Liver (tissue), 9 donors: ENCODE measurements around the gene ZNF79. TPM values are rescaled to one million over a fixed set of nuclear protein-coding genes. Genes with fewer than 3 reads are reported as not detected.

ENCODE experiments used
- DNase-seq: peaks from one replicate; pipeline ENCODE4 v3.0.0-alpha.2; 2017; ENCODE audit warnings: low spot score
- H3K27ac ChIP-seq, 2 donors: one replicate each; pipeline ENCODE4 v1.7.0; 2013; ENCODE audit warnings: inconsistent platforms in 2 of 2, low read length in 2 of 2, control low read depth in 1 of 2, low read depth in 1 of 2, mild to moderate bottlenecking in 1 of 2
- H3K27me3 ChIP-seq, 4 donors: one replicate each; pipeline versions ENCODE4 v1.6.1 to v1.7.0; 2013; ENCODE audit warnings: low read length in 3 of 4, inconsistent platforms in 1 of 4, mild to moderate bottlenecking in 1 of 4, moderate library complexity in 1 of 4; ENCODE audit not compliant: control insufficient read depth in 4 of 4, insufficient read depth in 4 of 4
- H3K36me3 ChIP-seq, 4 donors: one replicate each; pipeline versions ENCODE4 v1.6.1 to v1.7.0; 2013; ENCODE audit warnings: low read length in 3 of 4, mild to moderate bottlenecking in 3 of 4, low read depth in 1 of 4, moderate library complexity in 1 of 4; ENCODE audit not compliant: control insufficient read depth in 4 of 4, insufficient read depth in 3 of 4
- H3K4me1 ChIP-seq, 4 donors: one replicate each; pipeline versions ENCODE4 v1.6.1 to v1.7.0; 2013; ENCODE audit warnings: low read length in 3 of 4, mild to moderate bottlenecking in 3 of 4, moderate library complexity in 1 of 4; ENCODE audit not compliant: control insufficient read depth in 4 of 4, insufficient read depth in 4 of 4
- H3K4me3 ChIP-seq, 3 donors: one replicate each; pipeline versions ENCODE4 v1.6.1 to v1.7.0; 2013; ENCODE audit warnings: low read length in 3 of 3, control low read depth in 1 of 3, low read depth in 1 of 3, mild to moderate bottlenecking in 1 of 3
- H3K9ac ChIP-seq, 2 donors: one replicate each; pipeline ENCODE4 v1.7.0; 2013; ENCODE audit warnings: low read length in 2 of 2, mild to moderate bottlenecking in 2 of 2, moderate library complexity in 2 of 2, control low read depth in 1 of 2, low read depth in 1 of 2
- H3K9me3 ChIP-seq, 4 donors: one replicate each; pipeline versions ENCODE4 v1.6.1 to v1.7.0; 2013; ENCODE audit warnings: low read length in 3 of 4; ENCODE audit not compliant: control insufficient read depth in 4 of 4
- ATF3 ChIP-seq: IDR thresholded peaks from 2 replicates; pipeline ENCODE4 v1.6.1; 2016; ENCODE audit warnings: antibody characterized with exemption
- CTCF ChIP-seq: fragments of 150-350 bp; IDR thresholded peaks from 2 replicates; pipeline ENCODE4 v1.5.1; 2017; ENCODE audit warnings: improper control_type of control experiment, low read depth, low read length; ENCODE audit not compliant: missing input control
- EGR1 ChIP-seq, 2 donors: IDR thresholded peaks; 2 replicates each; pipeline ENCODE4 v1.6.1; 2016 to 2018; ENCODE audit warnings: antibody characterized with exemption in 2 of 2, low read depth in 2 of 2
- GABPA ChIP-seq, 2 donors: IDR thresholded peaks in 1 of 2; conservative IDR thresholded peaks in 1 of 2; 2 replicates each; pipeline ENCODE4 v1.6.1; 2016; ENCODE audit warnings: antibody characterized with exemption in 2 of 2, mild to moderate bottlenecking in 1 of 2, moderate library complexity in 1 of 2
- HNF4A ChIP-seq, 2 donors: conservative IDR thresholded peaks; 2 replicates each; pipeline ENCODE4 v1.6.1; 2016; ENCODE audit warnings: antibody characterized with exemption in 2 of 2, mild to moderate bottlenecking in 2 of 2
- HNF4G ChIP-seq: IDR thresholded peaks from 2 replicates; pipeline ENCODE4 v1.6.1; 2016; ENCODE audit warnings: antibody characterized with exemption
- JUND ChIP-seq, 2 donors: IDR thresholded peaks; 2 replicates each; pipeline ENCODE4 v1.6.1; 2016; ENCODE audit warnings: antibody characterized with exemption in 2 of 2
- MAX ChIP-seq: IDR thresholded peaks from 2 replicates; pipeline ENCODE4 v1.6.1; 2016; ENCODE audit warnings: antibody characterized with exemption
- NR2F2 ChIP-seq: IDR thresholded peaks from 2 replicates; pipeline ENCODE4 v1.6.1; 2016; ENCODE audit warnings: antibody characterized with exemption
- RAD21 ChIP-seq, 2 donors: IDR thresholded peaks; 2 replicates each; pipeline ENCODE4 v1.6.1; 2016; ENCODE audit warnings: antibody characterized with exemption in 2 of 2, mild to moderate bottlenecking in 2 of 2
- REST ChIP-seq: IDR thresholded peaks from 2 replicates; pipeline ENCODE4 v1.6.1; 2016; ENCODE audit warnings: antibody characterized with exemption, mild to moderate bottlenecking
- RXRA ChIP-seq, 2 donors: IDR thresholded peaks; 2 replicates each; pipeline ENCODE4 v1.6.1; 2017 to 2018; ENCODE audit warnings: antibody characterized with exemption in 2 of 2, mild to moderate bottlenecking in 1 of 2
- SP1 ChIP-seq: IDR thresholded peaks from 2 replicates; pipeline ENCODE4 v1.6.1; 2018; ENCODE audit warnings: antibody characterized with exemption, mild to moderate bottlenecking
- TAF1 ChIP-seq: conservative IDR thresholded peaks from 2 replicates; pipeline ENCODE4 v1.6.1; 2016; ENCODE audit warnings: antibody characterized with exemption, mild to moderate bottlenecking
- YY1 ChIP-seq: IDR thresholded peaks from 2 replicates; pipeline ENCODE4 v1.6.1; 2016; ENCODE audit warnings: antibody characterized with exemption, mild to moderate bottlenecking
- ZBTB33 ChIP-seq: IDR thresholded peaks from 2 replicates; pipeline ENCODE4 v1.6.1; 2016; ENCODE audit warnings: antibody characterized with exemption
- WGBS: extraction: QIAGEN DNeasy Blood & Tissue Kit; methylation state at CpG from one replicate; pipeline ENCODE4 v1.1.7; 2013; 5-methylcytosine and 5-hydroxymethylcytosine counted together
- polyA plus RNA-seq, 2 donors: library from polyadenylated mRNA; stranded (reverse) in 1 of 2; unstranded in 1 of 2; fragments of 200-250 nt in 1 of 2; fragments of >200 nt in 1 of 2; fragmentation: Nextera tagmentation in 1 of 2; extraction: Ambion mirVana in 1 of 2; gene quantifications; one replicate each; pipeline versions ENCODE4 v1.2.1 to v1.2.3, GENCODE V29; 2013 to 2015
- total RNA-seq, 2 donors: library from RNA; depleted of rRNA; stranded (reverse); fragments of >200 nt; gene quantifications; one replicate each; pipeline ENCODE4 v1.2.3, GENCODE V29; 2014
- donor health status: healthy.
- donor health status: healthy.
- donor health status: healthy.
- donor health status: healthy.
- donor health status: healthy.

Gene ZNF79
- total and polyA plus RNA-seq, 4 donors, result 2.2 to 6.9 (median 4.2) TPM

- Histone ChIP-seq H3K4me1 (no peaks in the 10 kb centered on the region), H3K4me3 (no peak overlapping the region), H3K36me3 (no peaks in the 10 kb centered on the region), H3K27ac (no peak overlapping the region), H3K27me3 (no peaks in the 10 kb centered on the region), H3K9ac (no peak overlapping the region), H3K9me3 (no peaks in the 10 kb centered on the region)
- DNase-seq, result no peak
- 84% methylated on average over 4 of the region's 4 CpGs for WGBS
- TF ChIP-seq RAD21 (IDR thresholded peaks at IDR 0.05) (no peak), YY1 (no peak), GABPA (IDR thresholded peaks at IDR 0.05 in 1 of 2, conservative IDR thresholded peaks at IDR 0.05 in 1 of 2) (no peak), REST (no peak), HNF4A (conservative IDR thresholded peaks at IDR 0.05) (no peak), ZBTB33 (no peak), RXRA (IDR thresholded peaks at IDR 0.05) (no peak), EGR1 (IDR thresholded peaks at IDR 0.05; ENCODE audit: low read depth in 2 of 2) (no peak)
These were observed 37.9 kb upstream of the ZNF79 start for GRCh38 chr9:127386249-127386648.

GRCh38 chr9:127386981-127387380, 37.2 kb upstream of the ZNF79 start:
- TF ChIP-seq HNF4A (conservative IDR thresholded peaks at IDR 0.05) (no peak), RXRA (IDR thresholded peaks at IDR 0.05) (no peak), SP1 (no peak)
- H3K9ac ChIP-seq, result no peak overlapping the region
- H3K27ac ChIP-seq, result no peak overlapping the region
- no peaks in the 10 kb centered on the region for H3K27me3 ChIP-seq
- no peak for DNase-seq
- no peaks in the 10 kb centered on the region for H3K36me3 ChIP-seq
- no peaks in the 10 kb centered on the region for H3K9me3 ChIP-seq
- no peak overlapping the region for H3K4me3 ChIP-seq
- H3K4me1 ChIP-seq, result no peaks in the 10 kb centered on the region
- WGBS, result 94% methylated on average over 10 of the region's 10 CpGs

- 75% methylated on average over 10 of the region's 10 CpGs for WGBS
- no peaks in the 10 kb centered on the region for H3K4me1 ChIP-seq
- H3K9ac ChIP-seq, result no peak overlapping the region
- H3K27ac ChIP-seq, result no peak overlapping the region
- H3K36me3 ChIP-seq, result no peaks in the 10 kb centered on the region
- H3K4me3 ChIP-seq, result no peak overlapping the region
- no peak for DNase-seq
- no peaks in the 10 kb centered on the region for H3K27me3 ChIP-seq
- H3K9me3 ChIP-seq, result no peaks in the 10 kb centered on the region
- no peak for TF ChIP-seq HNF4G
- TF ChIP-seq TAF1, result no peak
- no peak for TF ChIP-seq NR2F2
- TF ChIP-seq RXRA (IDR thresholded peaks at IDR 0.05), result no peak
- no peak for TF ChIP-seq SP1
- no peak for TF ChIP-seq ATF3
- TF ChIP-seq JUND (IDR thresholded peaks at IDR 0.05), result no peak
- TF ChIP-seq EGR1 (IDR thresholded peaks at IDR 0.05; ENCODE audit: low read depth in 2 of 2), result no peak
- no peak for TF ChIP-seq HNF4A (conservative IDR thresholded peaks at IDR 0.05)
- TF ChIP-seq GABPA (IDR thresholded peaks at IDR 0.05 in 1 of 2, conservative IDR thresholded peaks at IDR 0.05 in 1 of 2), result no peak
- TF ChIP-seq RAD21 (IDR thresholded peaks at IDR 0.05), result no peak
- no peak for TF ChIP-seq CTCF
- TF ChIP-seq YY1, result no peak
- no peak for TF ChIP-seq MAX
- no peak for TF ChIP-seq ZBTB33
These were observed 35.9 kb upstream of the ZNF79 start for GRCh38 chr9:127388037-127388855.
